EH (cell line): ENCODE measurements around the gene CCM2.

ENCODE experiments used
- DNase-seq: peaks from one replicate; pipeline ENCODE4 v3.0.0-alpha.2; 2015; ENCODE audit warnings: low read depth

CCM2 gene

DNA sequence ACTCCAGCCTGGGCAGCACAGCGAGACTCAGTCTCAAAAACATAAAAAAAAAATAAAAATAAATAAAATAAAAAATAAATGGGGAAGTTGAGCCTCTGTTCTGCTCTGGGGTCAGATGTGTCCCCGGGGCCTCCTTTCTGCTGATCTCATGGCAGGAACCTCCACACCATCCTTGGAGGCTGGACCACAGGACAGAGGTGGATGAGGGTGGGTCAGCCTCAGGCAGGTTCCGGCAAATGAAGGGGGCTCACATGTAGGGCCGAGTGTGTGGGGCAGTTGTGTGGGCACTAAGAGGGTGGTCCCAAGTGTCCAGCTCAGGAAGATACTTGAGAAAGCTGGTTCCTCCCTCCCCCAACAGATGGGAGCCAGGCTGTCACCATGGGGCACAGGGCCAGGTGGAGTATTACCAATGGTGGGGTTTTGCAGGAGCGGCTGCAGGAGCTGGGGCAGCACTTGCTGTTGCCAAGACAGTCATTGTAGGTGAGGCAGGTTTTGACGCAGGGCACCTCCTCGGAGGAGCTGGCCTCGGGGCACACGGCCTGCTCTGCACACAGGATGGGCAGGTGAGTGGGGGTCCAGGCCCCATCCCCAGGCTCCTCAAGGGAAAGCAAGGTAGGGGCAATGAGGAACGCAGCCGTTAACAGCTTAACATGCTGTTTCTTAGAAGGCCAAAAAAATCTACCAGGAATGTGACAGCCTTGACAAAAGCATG lies 125.3 kb downstream of the CCM2 start:
- DNase-seq, result no peak
